H1 (cell line): ENCODE results near the gene ACAD10. TPM values are rescaled to one million over a fixed set of nuclear protein-coding genes. Genes with fewer than 3 reads are reported as not detected.

Experiments
- CTCF ChIA-PET: fragments of 300-600 bp; sonication (Branson Sonifier 250); formaldehyde crosslinking; loops from one replicate; lab custom pipeline; 2021; ENCODE audit not compliant: partially characterized antibody; lab: Charles Lee
- POLR2A ChIA-PET: fragments of 300-600 bp; sonication (Branson Sonifier 250); formaldehyde crosslinking; loops from one replicate; lab custom pipeline; 2021; ENCODE audit warnings: inconsistent platforms; ENCODE audit not compliant: partially characterized antibody; lab: Charles Lee
- DNase-seq, 2 experiments: peaks; one replicate each; pipeline versions ENCODE4 v3.0.0 to v3.0.0-alpha.2; 2010 to 2022; ENCODE audit warnings: low spot score in 2 of 2, low read depth in 1 of 2, mixed read lengths in 1 of 2
- FAIRE-seq: peaks from 2 replicates; lab custom pipeline; 2011; peaks lifted over from hg19 to GRCh38; lab: Jason Lieb, UNC
- H2AFZ ChIP-seq: 2 replicates; pipeline ENCODE4 v1.8.1; 2012; ENCODE audit warnings: low read length, inconsistent platforms
- H2AK5ac ChIP-seq: 2 replicates; pipeline ENCODE4 v1.6.1; 2013; ENCODE audit warnings: low read depth, low read length
- H2BK120ac ChIP-seq: replicated peaks from 2 replicates; pipeline ENCODE3; 2013; ENCODE audit warnings: low read depth, low read length, inconsistent platforms
- H2BK12ac ChIP-seq: 2 replicates; pipeline ENCODE4 v1.6.1; 2013; ENCODE audit warnings: low read depth, low read length
- H2BK15ac ChIP-seq: 2 replicates; pipeline ENCODE4 v1.6.1; 2013; ENCODE audit warnings: low read length
- H2BK20ac ChIP-seq: 2 replicates; pipeline ENCODE4 v1.6.1; 2013; ENCODE audit warnings: low read length
- H2BK5ac ChIP-seq: 2 replicates; pipeline ENCODE4 v1.6.1; 2013; ENCODE audit warnings: low read depth, low read length
- H3K14ac ChIP-seq: 2 replicates; pipeline ENCODE4 v1.6.1; 2013; ENCODE audit warnings: inconsistent platforms; ENCODE audit not compliant: insufficient read length
- H3K18ac ChIP-seq: 2 replicates; pipeline ENCODE4 v1.6.1; 2013; ENCODE audit warnings: low read length; ENCODE audit errors: extremely low read depth
- H3K23ac ChIP-seq: 2 replicates; pipeline ENCODE4 v1.6.1; 2013; ENCODE audit warnings: inconsistent platforms; ENCODE audit not compliant: insufficient read length
- H3K23me2 ChIP-seq: 2 replicates; pipeline ENCODE4 v1.6.1; 2013; ENCODE audit warnings: low read depth, low read length
- H3K27ac ChIP-seq: 2 replicates; pipeline ENCODE4 v1.6.1; 2011; ENCODE audit warnings: low read depth, low read length, inconsistent platforms
- H3K27me3 ChIP-seq, 4 experiments: replicated peaks in 1 of 4; 1 replicate in 1 of 4; 2 replicates in 3 of 4; pipeline versions ENCODE4 v1.6.1 to v1.8.1; 2011 to 2013; ENCODE audit warnings: low read length in 3 of 4, mild to moderate bottlenecking in 3 of 4, inconsistent platforms in 2 of 4, mixed read lengths in 2 of 4, moderate library complexity in 1 of 4; ENCODE audit not compliant: control insufficient read depth in 3 of 4, insufficient read depth in 3 of 4; ENCODE audit errors: extremely low read depth in 1 of 4
- H3K36me3 ChIP-seq, 4 experiments: 2 replicates each; pipeline versions ENCODE4 v1.6.1 to v1.8.1; 2011 to 2013; ENCODE audit warnings: mild to moderate bottlenecking in 4 of 4, low read length in 3 of 4, moderate library complexity in 2 of 4, control low read depth in 1 of 4, inconsistent platforms in 1 of 4; ENCODE audit not compliant: insufficient read depth in 4 of 4, control insufficient read depth in 2 of 4
- H3K4ac ChIP-seq: replicated peaks from 2 replicates; pipeline ENCODE3; 2013; ENCODE audit warnings: low read length, low read depth, mixed read lengths, inconsistent platforms; ENCODE audit not compliant: insufficient read length
- H3K4me1 ChIP-seq, 4 experiments: replicated peaks in 1 of 4; 1 replicate in 1 of 4; 2 replicates in 3 of 4; pipeline versions ENCODE4 v1.6.1 to v1.8.1; 2011 to 2013; ENCODE audit warnings: low read length in 3 of 4, inconsistent platforms in 2 of 4, mixed read lengths in 1 of 4; ENCODE audit not compliant: insufficient read depth in 4 of 4, control insufficient read depth in 3 of 4
- H3K4me2 ChIP-seq, 2 experiments: 2 replicates each; pipeline versions ENCODE4 v1.6.1 to v1.8.1; 2011 to 2013; ENCODE audit warnings: low read depth in 2 of 2, low read length in 2 of 2, control low read depth in 1 of 2, inconsistent platforms in 1 of 2, mild to moderate bottlenecking in 1 of 2; ENCODE audit not compliant: insufficient read depth in 1 of 2
- H3K4me3 ChIP-seq, 4 experiments: fragments of 200-600, 300-600 bp in 1 of 4; sonication (generic), shearing (Covaris generic), sonication (Bioruptor Twin) in 1 of 4; 2 replicates each; pipeline versions ENCODE4 v1.5.1 to v1.8.1; 2011 to 2016; ENCODE audit warnings: low read length in 4 of 4, low read depth in 3 of 4, control low read depth in 2 of 4, inconsistent platforms in 2 of 4, mild to moderate bottlenecking in 2 of 4, mixed read lengths in 1 of 4, moderate library complexity in 1 of 4; ENCODE audit not compliant: insufficient read depth in 2 of 4; ENCODE audit errors: extremely low read depth in 1 of 4
- H3K56ac ChIP-seq: replicated peaks from 2 replicates; pipeline ENCODE3; 2013; ENCODE audit warnings: low read depth, mild to moderate bottlenecking, mixed read lengths, low read length, inconsistent platforms; ENCODE audit not compliant: insufficient read length
- H3K79me1 ChIP-seq: 2 replicates; pipeline ENCODE4 v1.6.1; 2013; ENCODE audit warnings: low read depth, low read length, control low read depth
- H3K79me2 ChIP-seq, 2 experiments: 2 replicates each; pipeline versions ENCODE4 v1.6.1 to v1.8.1; 2012 to 2013; ENCODE audit warnings: low read length in 2 of 2, mild to moderate bottlenecking in 2 of 2, inconsistent platforms in 1 of 2; ENCODE audit not compliant: insufficient read depth in 2 of 2, control insufficient read depth in 1 of 2
- H3K9ac ChIP-seq, 4 experiments: replicated peaks in 1 of 4; 1 replicate in 1 of 4; 2 replicates in 3 of 4; pipeline versions ENCODE4 v1.6.1 to v1.8.1; 2011 to 2013; ENCODE audit warnings: low read depth in 3 of 4, low read length in 3 of 4, control low read depth in 2 of 4, mild to moderate bottlenecking in 2 of 4, moderate library complexity in 2 of 4, inconsistent platforms in 1 of 4; ENCODE audit errors: extremely low read depth in 1 of 4
- H3K9me3 ChIP-seq, 2 experiments: 2 replicates each; pipeline versions ENCODE4 v1.6.1 to v1.8.1; 2012 to 2013; ENCODE audit warnings: mild to moderate bottlenecking in 2 of 2, moderate library complexity in 2 of 2, control low read depth in 1 of 2, inconsistent platforms in 1 of 2, low read depth in 1 of 2, low read length in 1 of 2, mixed read lengths in 1 of 2; ENCODE audit not compliant: insufficient read depth in 2 of 2
- H4K20me1 ChIP-seq, 2 experiments: replicated peaks in 1 of 2; 2 replicates each; pipeline versions ENCODE3 to v1.8.1; 2011 to 2013; ENCODE audit warnings: inconsistent platforms in 2 of 2, low read length in 2 of 2, mild to moderate bottlenecking in 1 of 2; ENCODE audit not compliant: insufficient read depth in 2 of 2, control insufficient read depth in 1 of 2
- H4K5ac ChIP-seq: 2 replicates; pipeline ENCODE4 v1.6.1; 2013; ENCODE audit warnings: low read length, low read depth, mixed read lengths, inconsistent platforms; ENCODE audit not compliant: insufficient read length
- H4K8ac ChIP-seq: 2 replicates; pipeline ENCODE4 v1.8.0; 2013; ENCODE audit warnings: mild to moderate bottlenecking, moderate library complexity, low read length, inconsistent platforms; ENCODE audit not compliant: insufficient read depth; ENCODE audit errors: extremely low read depth
- H4K91ac ChIP-seq: replicated peaks from 2 replicates; pipeline ENCODE3; 2013; ENCODE audit warnings: low read length, mixed read lengths, inconsistent platforms; ENCODE audit not compliant: insufficient read length
- BCL11A ChIP-seq, 2 experiments: IDR thresholded peaks; one replicate each; pipeline ENCODE4 v1.6.1; 2011; ENCODE audit warnings: low read depth in 2 of 2, low read length in 2 of 2, mild to moderate bottlenecking in 2 of 2
- BRCA1 ChIP-seq: IDR thresholded peaks from 2 replicates; pipeline ENCODE4 v1.6.1; 2012; ENCODE audit warnings: low read depth, low read length, improper control_type of control experiment
- CEBPB ChIP-seq: IDR thresholded peaks from 2 replicates; pipeline ENCODE4 v1.6.1; 2012; ENCODE audit warnings: low read depth, low read length
- GTF2F1 ChIP-seq: IDR thresholded peaks from 2 replicates; pipeline ENCODE4 v1.6.1; 2012; ENCODE audit warnings: low read depth, low read length, improper control_type of control experiment, borderline replicate concordance
- JUN ChIP-seq: IDR thresholded peaks from 2 replicates; pipeline ENCODE4 v1.6.1; 2011; ENCODE audit warnings: low read depth, mild to moderate bottlenecking, improper control_type of control experiment, low read length
- MAFK ChIP-seq: IDR thresholded peaks from 2 replicates; pipeline ENCODE4 v1.6.1; 2012; ENCODE audit warnings: low read depth, mild to moderate bottlenecking, improper control_type of control experiment, low read length
- NRF1 ChIP-seq: IDR thresholded peaks from 2 replicates; pipeline ENCODE4 v1.6.1; 2011; ENCODE audit warnings: mild to moderate bottlenecking, low read depth, low read length, improper control_type of control experiment
- POLR2A ChIP-seq, 2 experiments: IDR thresholded peaks; 1 replicate in 1 of 2; 2 replicates in 1 of 2; pipeline ENCODE4 v1.6.1; 2011; ENCODE audit warnings: low read depth in 2 of 2, low read length in 2 of 2, mild to moderate bottlenecking in 2 of 2; ENCODE audit errors: control extremely low read depth in 1 of 2
- SP2 ChIP-seq: IDR thresholded peaks from 2 replicates; pipeline ENCODE4 v1.6.1; 2012; ENCODE audit warnings: mild to moderate bottlenecking, low read length, inconsistent platforms
- SP4 ChIP-seq: IDR thresholded peaks from 2 replicates; pipeline ENCODE4 v1.6.1; 2012; ENCODE audit warnings: low read length, inconsistent platforms
- SUZ12 ChIP-seq: fragments of 200-600 bp; sonication (generic); IDR thresholded peaks from 2 replicates; pipeline ENCODE4 v1.6.1; 2012; ENCODE audit warnings: mild to moderate bottlenecking, inconsistent platforms, low read length, moderate library complexity, mixed read lengths
- WGBS, 2 experiments: shearing (Covaris generic) in 1 of 2; methylation state at CpG; one replicate each; pipeline versions ENCODE4 v1.1.6 to v1.1.7; 2013 to 2015; ENCODE audit warnings: low lambda C conversion rate in 2 of 2, mixed read lengths in 2 of 2, inconsistent platforms in 1 of 2, low coverage in 1 of 2, missing lambda C conversion rate in 1 of 2; ENCODE audit not compliant: insufficient replicate concordance in 2 of 2, insufficient coverage in 1 of 2, insufficient read length in 1 of 2; ENCODE audit errors: extremely low coverage in 1 of 2, missing lambda C conversion rate in 1 of 2; 5-methylcytosine and 5-hydroxymethylcytosine counted together
- polyA plus RNA-seq, 7 experiments: library from polyadenylated mRNA; depleted of rRNA in 3 of 7; stranded (reverse) in 5 of 7; unstranded in 2 of 7; fragments of >200 nt in 5 of 7; fragments of 200-250 nt in 2 of 7; gene quantifications; 1 replicate in 5 of 7; 2 replicates in 1 of 7; 4 replicates in 1 of 7; pipeline versions ENCODE4 v1.2.1 to v1.2.3, GENCODE V29; 2011 to 2013; ENCODE audit warnings: missing spikeins in 2 of 7, mixed read lengths in 2 of 7
- total RNA-seq: library from RNA; stranded (reverse); fragmentation: NEBNext Ultra II Directional; extraction: Animal tissue kit (Norgen Biotek cat#: 25700); gene quantifications from 2 replicates; pipeline ENCODE4 v1.2.1, GENCODE V29; 2021
- TF ChIP-seq, protein P1 (sequence below): IDR thresholded peaks from 2 replicates; pipeline ENCODE4 v1.6.1; 2011; ENCODE audit warnings: low read length, improper control_type of control experiment
- TF ChIP-seq, protein P2 (sequence below): IDR thresholded peaks from 2 replicates; pipeline ENCODE4 v1.6.1; 2012; ENCODE audit warnings: low read length, inconsistent platforms

ACAD10 gene
- total and polyA plus RNA-seq, 2 of the 8 experiments (the other 6 are each of a cell fraction or from before 2014, with no cell fraction given), result 17.3 to 23.3 TPM

DNA sequence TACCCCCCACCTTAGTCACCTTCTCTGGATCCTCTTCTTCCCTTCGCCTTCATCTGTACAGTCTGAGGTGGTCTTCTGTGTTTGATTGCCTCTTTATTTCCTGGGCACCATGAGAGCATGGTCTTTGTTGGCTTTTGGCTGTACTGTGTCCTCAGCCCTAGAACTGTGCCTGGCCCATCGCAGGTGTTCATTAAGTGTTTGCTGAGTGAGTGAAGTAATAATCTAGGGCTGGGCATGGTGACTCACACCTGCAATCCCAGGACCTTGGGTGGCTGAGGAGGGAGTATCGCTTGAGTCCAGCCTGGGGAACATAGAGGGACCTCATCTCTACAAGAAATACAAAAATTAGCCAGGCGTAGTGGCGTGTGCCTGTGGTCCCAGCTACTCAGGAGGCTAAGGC, 94.8 kb downstream of the ACAD10 start:
- Histone ChIP-seq H2BK5ac (no peak overlapping the region), H3K56ac (no peak overlapping the region), H3K27me3 (no peaks in the 10 kb centered on the region), H3K79me1 (no peaks in the 10 kb centered on the region; the same call in 1 of the 2 replicates), H3K4ac (no peak overlapping the region), H2BK12ac (no peak overlapping the region), H2AK5ac (no peak overlapping the region), H3K23me2 (no peaks in the 10 kb centered on the region), H3K36me3 (peaks cover 0 to 18% (median 7%) of the 10 kb centered on the region in 4 experiments; a peak in 5 of 8 replicates), H3K9ac (no peak overlapping the region), H3K14ac (no peak overlapping the region), H2BK15ac (no peak overlapping the region), H3K9me3 (peaks cover 0 to 2% of the 10 kb centered on the region in 2 experiments; a peak in 1 of 4 replicates), H3K27ac (no peak overlapping the region), H3K79me2 (no peaks in the 10 kb centered on the region), H4K91ac (no peak overlapping the region), H4K5ac (no peak overlapping the region), H2BK20ac (no peak overlapping the region), H2BK120ac (no peak overlapping the region), H3K23ac (no peak overlapping the region), H3K18ac (no peak overlapping the region), H3K4me3 (no peak overlapping the region), H2AFZ (no peak overlapping the region), H4K8ac (no peak overlapping the region), H3K4me1 (no peaks in the 10 kb centered on the region; a peak in 2 of 7 replicates), H3K4me2 (no peak overlapping the region), H4K20me1 (peaks cover 0 to 5% of the 10 kb centered on the region in 2 experiments)
- WGBS, 2 experiments, result 92% methylated on average over 5 of the region's 5 CpGs; no CpG with 5 or more reads in 1 of the 2 experiments
- no peak for DNase-seq
- ChIA-PET POLR2A (interaction anchor here (1.3 kb wide), 1 partner anchor 32 kb away, joined by 3 read pairs; no protein-coding TSS in a partner anchor), CTCF (interaction anchor here (1.1 kb wide), 1 partner anchor 22 kb away, joined by 3 read pairs; no protein-coding TSS in a partner anchor)
- no peak for FAIRE-seq
- TF ChIP-seq POLR2A (IDR thresholded peaks at IDR 0.05; ENCODE audit: control extremely low read depth in 1 of 2, low read depth in 2 of 2, low read length in 2 of 2), result no peak
- no peak for TF ChIP-seq SUZ12
- TF ChIP-seq CEBPB, result no peak
- TF ChIP-seq MAFK, result no peak
- TF ChIP-seq BCL11A (IDR thresholded peaks at IDR 0.05; ENCODE audit: low read depth in 2 of 2, low read length in 2 of 2), result no peak
- TF ChIP-seq SP2, result no peak
- TF ChIP-seq, protein P1, sequence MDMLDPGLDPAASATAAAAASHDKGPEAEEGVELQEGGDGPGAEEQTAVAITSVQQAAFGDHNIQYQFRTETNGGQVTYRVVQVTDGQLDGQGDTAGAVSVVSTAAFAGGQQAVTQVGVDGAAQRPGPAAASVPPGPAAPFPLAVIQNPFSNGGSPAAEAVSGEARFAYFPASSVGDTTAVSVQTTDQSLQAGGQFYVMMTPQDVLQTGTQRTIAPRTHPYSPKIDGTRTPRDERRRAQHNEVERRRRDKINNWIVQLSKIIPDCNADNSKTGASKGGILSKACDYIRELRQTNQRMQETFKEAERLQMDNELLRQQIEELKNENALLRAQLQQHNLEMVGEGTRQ, result no peak
- no peak for TF ChIP-seq NRF1
- TF ChIP-seq SP4, result no peak
- TF ChIP-seq, protein P2, sequence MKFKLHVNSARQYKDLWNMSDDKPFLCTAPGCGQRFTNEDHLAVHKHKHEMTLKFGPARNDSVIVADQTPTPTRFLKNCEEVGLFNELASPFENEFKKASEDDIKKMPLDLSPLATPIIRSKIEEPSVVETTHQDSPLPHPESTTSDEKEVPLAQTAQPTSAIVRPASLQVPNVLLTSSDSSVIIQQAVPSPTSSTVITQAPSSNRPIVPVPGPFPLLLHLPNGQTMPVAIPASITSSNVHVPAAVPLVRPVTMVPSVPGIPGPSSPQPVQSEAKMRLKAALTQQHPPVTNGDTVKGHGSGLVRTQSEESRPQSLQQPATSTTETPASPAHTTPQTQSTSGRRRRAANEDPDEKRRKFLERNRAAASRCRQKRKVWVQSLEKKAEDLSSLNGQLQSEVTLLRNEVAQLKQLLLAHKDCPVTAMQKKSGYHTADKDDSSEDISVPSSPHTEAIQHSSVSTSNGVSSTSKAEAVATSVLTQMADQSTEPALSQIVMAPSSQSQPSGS, result no peak
- TF ChIP-seq BRCA1, result no peak
- no peak for TF ChIP-seq GTF2F1
- no peak for TF ChIP-seq JUN
